GM18505 (cell line): ENCODE data around the gene NUP98.
"Not testable (repeated sequence)": the region's sequence is repeated elsewhere in the genome, so short reads cannot be mapped to it uniquely, and the experiment has no call there.

Experiments used
- ATAC-seq: cut with Tn5 transposase; IDR thresholded peaks from one replicate; pipeline ENCODE4 v1.9.1; 2021; ENCODE audit not compliant: unreplicated experiment
- POLR2A ChIP-seq: IDR thresholded peaks from 4 replicates; pipeline ENCODE4 v1.6.1; 2011; ENCODE audit warnings: borderline replicate concordance; ENCODE audit not compliant: insufficient read depth, insufficient read length; ENCODE audit errors: extremely low read depth

Gene NUP98

GRCh38 chr11:3658252-3658651 lies 139.1 kb downstream of the NUP98 start:
- no peak for TF ChIP-seq POLR2A

GRCh38 chr11:3657331-3657730 lies 140.0 kb downstream of the NUP98 start:
- ATAC-seq = not testable (repeated sequence)

More at GRCh38 chr11:3658252-3658651, 139.1 kb downstream of the NUP98 start:
- ATAC-seq = no peak

DNA sequence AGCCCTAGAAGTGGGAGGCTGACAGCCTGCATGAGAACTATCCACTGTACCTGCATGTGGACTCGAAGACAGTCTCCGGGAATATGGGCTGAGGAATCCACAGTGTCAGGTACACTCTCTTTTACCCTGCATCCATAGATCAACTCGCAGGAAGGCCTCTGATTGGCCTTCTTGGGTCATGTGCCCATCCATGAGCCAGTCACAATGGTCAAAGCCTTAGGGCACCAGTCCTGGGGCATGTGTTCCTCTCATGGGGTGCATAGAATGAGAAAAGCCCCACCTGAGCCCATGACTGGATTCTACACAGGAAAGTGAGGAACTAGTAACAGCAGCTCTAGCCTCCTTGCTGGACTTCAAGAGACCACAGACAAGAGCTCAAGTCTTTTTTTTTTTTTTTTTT lies 141.8 kb downstream of the NUP98 start:
- no peak for ATAC-seq
- TF ChIP-seq POLR2A = no peak

DNA sequence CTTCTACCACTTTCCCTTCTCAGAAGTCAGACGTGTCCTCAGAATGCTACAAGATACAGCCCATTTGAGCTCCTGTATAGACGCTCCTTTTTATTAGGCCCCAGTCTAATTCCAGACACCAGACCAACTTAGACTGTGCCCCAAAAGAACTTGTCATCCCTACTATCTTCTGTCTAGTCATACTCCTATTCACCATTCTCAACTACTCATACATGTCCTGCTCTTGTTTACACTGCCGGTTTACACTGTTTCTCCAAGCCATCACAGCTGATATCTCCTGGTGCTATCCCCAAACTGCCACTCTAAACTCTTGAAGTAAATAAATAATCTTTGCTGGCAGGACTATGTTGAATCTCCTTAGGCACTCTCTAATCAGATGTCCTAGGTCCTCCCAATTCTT lies 144.8 kb downstream of the NUP98 start:
- not testable (repeated sequence) for ATAC-seq

DNA sequence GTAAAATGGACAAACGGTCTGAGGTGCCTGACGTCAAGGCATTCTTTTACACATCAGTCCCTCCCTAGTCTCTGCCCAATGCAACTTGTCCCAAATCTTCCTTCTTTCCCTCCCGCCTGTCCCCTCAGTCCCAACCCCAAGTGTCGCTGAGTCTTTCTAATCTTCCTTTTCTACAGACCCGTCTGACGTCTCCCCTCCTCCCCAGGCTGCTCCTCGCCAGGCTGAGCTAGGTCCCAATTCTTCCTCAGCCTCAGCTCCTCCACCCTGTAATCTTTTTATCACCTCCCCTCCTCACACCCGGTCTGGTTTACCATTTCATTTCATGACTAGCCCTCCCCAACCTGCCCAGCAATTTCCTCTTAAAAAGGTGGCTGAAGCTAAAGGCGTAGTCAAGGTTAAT lies 148.0 kb downstream of the NUP98 start:
- not testable (repeated sequence) for ATAC-seq

DNA sequence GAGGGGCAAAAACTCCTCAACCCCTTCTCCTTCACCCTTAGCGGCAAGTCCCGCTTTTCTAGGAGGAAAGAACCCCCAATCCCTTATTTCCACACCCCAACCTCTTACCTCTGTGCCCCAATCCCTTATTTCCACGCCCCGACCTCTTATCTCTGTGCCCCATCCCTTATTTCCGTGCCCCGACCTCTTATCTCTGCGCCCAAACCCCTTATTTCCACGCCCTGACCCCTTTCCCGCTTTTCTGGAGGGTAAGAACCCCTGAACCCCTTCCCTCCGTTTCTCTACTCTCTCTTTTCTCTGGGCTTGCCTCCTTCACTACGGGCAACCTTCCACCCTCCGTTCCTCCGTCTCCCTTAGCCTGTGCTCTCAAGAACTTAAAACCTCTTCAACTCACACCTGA lies 148.5 kb downstream of the NUP98 start:
- ATAC-seq = not testable (repeated sequence)

- TF ChIP-seq POLR2A = no peak
Measured at GRCh38 chr11:3645552-3645951, 151.8 kb downstream of the NUP98 start.

DNA sequence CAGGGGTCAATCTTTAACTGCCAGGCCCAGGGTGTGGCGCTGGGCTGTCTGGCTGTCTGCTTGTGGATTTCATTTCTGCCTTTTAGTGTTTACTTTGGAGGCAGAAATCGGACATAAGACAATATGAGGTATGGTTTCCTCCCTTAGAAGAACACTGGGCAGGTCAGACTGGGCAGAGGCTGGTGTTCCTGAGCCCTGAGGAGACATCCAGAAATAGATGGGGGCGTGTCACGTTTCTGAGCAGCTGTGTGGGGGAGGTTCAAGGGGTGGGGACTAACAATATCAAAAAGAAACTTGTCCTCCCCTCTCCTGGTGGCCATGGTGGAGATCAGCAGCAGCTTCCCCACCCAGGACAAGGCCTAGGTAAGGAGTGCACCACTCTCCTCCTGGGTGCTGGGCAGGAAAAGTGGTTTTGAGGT lies 152.5 kb downstream of the NUP98 start, which contains the start of gene ART1:
Gene ART1, plus strand, starts transcription at position 312 of the 419 bp plus-strand sequence. CDS start 14,086 bp downstream, outside the sequence.
- no peak for ATAC-seq
- TF ChIP-seq POLR2A = no peak

More at GRCh38 chr11:3645552-3645951, 151.8 kb downstream of the NUP98 start:
- no peak for ATAC-seq

DNA sequence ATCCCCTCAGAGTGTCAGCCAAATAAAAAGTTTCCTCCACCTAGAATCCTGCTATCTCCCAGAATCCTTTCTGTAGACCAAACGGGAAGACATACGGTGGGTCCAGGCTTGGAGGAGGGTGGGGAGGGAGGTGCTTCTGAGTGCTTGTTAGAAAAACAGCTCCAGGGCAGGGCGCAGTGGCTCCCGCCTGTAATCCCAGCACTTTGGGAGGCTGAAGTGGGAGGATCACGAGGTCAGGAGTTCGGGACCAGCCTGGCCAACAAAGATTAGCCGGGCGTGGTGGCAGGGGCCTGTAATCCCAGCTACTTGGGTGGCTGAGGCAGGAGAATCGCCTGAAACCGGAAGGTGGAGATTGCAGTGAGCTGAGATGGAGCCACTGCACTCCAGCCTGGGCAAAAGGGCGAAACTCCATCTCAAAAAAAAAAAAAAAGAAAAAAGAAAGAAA lies 154.2 kb downstream of the NUP98 start:
- ATAC-seq = not testable (repeated sequence)

- no peak for ATAC-seq
- no peak for TF ChIP-seq POLR2A
Measured at GRCh38 chr11:3642071-3642951, 155.0 kb downstream of the NUP98 start.

- no peak for ATAC-seq
- no peak for TF ChIP-seq POLR2A
Measured at GRCh38 chr11:3641701-3642070, 155.7 kb downstream of the NUP98 start, which contains the start of gene ART5. Gene ART5, minus strand, starts transcription at chr11:3641992. Its CDS starts 130 bp downstream, at chr11:3641862.

GRCh38 chr11:3641191-3641590 lies 156.2 kb downstream of the NUP98 start:
- no peak for TF ChIP-seq POLR2A
- no peak for ATAC-seq

- TF ChIP-seq POLR2A = no peak
- no peak for ATAC-seq
Measured at GRCh38 chr11:3639841-3640240, 157.5 kb downstream of the NUP98 start.

DNA sequence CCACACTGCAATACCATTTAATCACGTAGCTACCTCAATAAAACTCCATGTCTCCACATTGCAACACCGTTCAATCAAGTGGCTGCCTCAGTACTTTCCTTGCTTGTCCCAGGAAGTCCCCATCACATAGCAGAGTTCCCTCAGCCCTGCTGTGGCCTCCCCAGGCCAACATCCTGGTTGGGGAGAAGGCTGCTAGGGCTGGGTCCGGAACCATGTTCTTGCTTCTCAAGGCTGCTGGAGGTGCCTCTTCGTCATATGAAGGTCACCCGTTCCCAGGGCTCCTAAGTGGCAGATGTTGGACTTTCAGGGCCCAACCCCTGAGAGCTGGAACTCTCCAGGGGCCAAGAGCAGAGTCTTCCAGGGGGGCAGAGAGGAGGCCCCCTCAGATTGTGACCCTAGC lies 158.8 kb downstream of the NUP98 start:
- ATAC-seq = no peak

GRCh38 chr11:3637201-3637600 lies 160.2 kb downstream of the NUP98 start:
- no peak for ATAC-seq
- no peak for TF ChIP-seq POLR2A

More for the DNA sequence above, 158.8 kb downstream of the NUP98 start:
- TF ChIP-seq POLR2A = no peak
